Duodenal mucosa (tissue), 2 donors: ENCODE measurements around the gene CBFA2T2.

Source experiments
- H3K27ac ChIP-seq: one replicate; pipeline ENCODE4 v1.7.0; 2013; ENCODE audit warnings: low read depth, low read length
- H3K27me3 ChIP-seq, 2 donors: one replicate each; pipeline ENCODE4 v1.7.0; 2013; ENCODE audit warnings: low read length in 2 of 2, control low read depth in 1 of 2; ENCODE audit not compliant: insufficient read depth in 2 of 2, control insufficient read depth in 1 of 2
- H3K36me3 ChIP-seq, 2 donors: one replicate each; pipeline ENCODE4 v1.7.0; 2013; ENCODE audit warnings: low read length in 2 of 2, control low read depth in 1 of 2; ENCODE audit not compliant: insufficient read depth in 2 of 2, control insufficient read depth in 1 of 2
- H3K4me1 ChIP-seq, 2 donors: one replicate each; pipeline ENCODE4 v1.7.0; 2013; ENCODE audit warnings: low read length in 2 of 2, control low read depth in 1 of 2; ENCODE audit not compliant: insufficient read depth in 2 of 2, control insufficient read depth in 1 of 2
- H3K4me3 ChIP-seq, 2 donors: one replicate each; pipeline ENCODE4 v1.7.0; 2013; ENCODE audit warnings: low read length in 2 of 2, low read depth in 1 of 2
- H3K9ac ChIP-seq, 2 donors: one replicate each; pipeline ENCODE4 v1.7.0; 2013; ENCODE audit warnings: low read length in 2 of 2, low read depth in 1 of 2
- H3K9me3 ChIP-seq, 2 donors: one replicate each; pipeline ENCODE4 v1.7.0; 2013; ENCODE audit warnings: low read length in 2 of 2, control low read depth in 1 of 2; ENCODE audit not compliant: control insufficient read depth in 1 of 2

CBFA2T2 gene

DNA sequence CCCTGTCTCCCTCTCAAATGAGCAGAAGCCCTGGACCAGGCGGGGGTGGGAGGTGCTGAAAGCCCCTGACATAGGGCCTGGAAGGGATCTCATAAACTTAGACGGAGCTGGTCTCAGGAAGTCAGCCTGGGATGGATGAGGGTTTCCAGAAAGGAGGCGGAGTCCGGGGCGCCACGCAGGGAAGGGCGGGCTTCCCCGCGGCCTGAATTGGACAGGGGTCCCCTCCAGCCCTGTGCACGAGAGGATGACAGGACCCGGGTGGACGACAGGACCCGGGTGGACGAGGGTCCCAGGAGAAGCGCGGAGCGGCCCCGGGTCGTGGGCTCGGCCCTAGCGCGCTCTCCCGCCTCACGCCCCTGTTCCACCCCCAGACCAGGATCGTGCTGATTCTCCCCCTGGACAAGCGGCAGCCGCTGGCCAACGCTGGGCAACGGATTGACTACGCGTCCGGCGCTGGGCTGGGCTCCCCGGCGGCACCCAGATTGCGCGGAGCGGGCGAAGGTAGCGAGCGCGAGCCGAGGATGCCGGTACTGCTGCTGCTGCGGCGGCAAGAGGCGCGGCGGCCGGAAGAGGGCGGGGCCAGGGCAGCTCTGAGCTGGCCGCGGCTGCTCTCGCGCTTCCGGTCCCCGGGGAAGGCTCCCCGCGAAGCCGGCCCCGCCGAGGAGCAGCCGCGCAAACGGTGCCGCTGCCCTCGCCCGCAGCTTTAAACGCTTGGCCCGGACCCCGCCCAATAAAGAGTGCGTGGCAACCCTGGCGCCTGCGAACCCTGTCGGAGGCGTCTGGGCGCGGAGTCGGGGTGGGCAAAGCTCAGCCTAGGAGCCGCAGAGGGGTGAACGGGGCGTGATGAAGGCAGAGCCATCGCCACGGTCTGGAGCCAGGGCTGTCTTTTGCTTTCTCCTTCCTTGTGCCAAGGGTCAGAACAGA lies 173.5 kb downstream of the CBFA2T2 start:
- Histone ChIP-seq H3K9ac (peak overlapping the region; percentile 78 to 97), H3K27me3 (no peaks in the 10 kb centered on the region), H3K4me1 (peaks cover 26 to 45% of the 10 kb centered on the region in 2 donors), H3K9me3 (no peaks in the 10 kb centered on the region), H3K36me3 (peaks cover 0 to 18% of the 10 kb centered on the region in 2 donors), H3K4me3 (peak overlapping the region; percentile 84), H3K27ac (peak overlapping the region; percentile 82)

DNA sequence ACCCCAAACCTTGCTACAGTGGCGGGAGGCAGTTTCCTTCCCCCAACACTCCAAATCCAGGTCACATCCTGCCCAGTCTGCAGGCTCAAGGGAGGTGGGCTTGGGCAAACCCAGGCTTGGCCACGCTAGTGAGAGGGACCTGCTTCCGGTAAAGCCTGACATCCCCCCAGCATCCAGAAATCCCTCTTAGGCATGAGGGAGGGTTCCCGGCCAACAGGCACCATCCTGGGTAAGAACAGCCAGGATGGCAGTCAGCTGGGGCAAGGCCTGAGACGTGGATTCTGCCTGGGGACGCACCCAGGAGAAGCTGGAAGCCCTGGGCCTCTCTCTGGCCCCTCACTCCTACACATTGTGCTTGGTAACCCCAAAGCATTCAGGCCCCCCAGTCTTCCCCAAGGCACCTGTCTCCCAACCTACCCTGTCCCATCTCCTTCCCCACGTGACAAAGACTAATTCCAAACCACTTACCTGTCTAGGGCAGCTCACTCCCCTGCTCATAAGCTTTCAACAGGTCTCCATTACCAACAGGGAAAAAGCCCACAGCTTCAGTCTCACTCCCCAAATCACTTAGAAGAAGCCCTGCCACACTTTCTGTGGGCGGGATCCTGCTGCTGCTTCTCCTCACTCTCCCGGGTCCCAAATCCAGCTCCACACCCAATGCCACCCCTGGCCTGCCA lies 174.3 kb downstream of the CBFA2T2 start:
- Histone ChIP-seq H3K9ac (peak overlapping the region; percentile 78 to 97), H3K36me3 (peaks cover 8 to 19% of the 10 kb centered on the region in 2 donors)

DNA sequence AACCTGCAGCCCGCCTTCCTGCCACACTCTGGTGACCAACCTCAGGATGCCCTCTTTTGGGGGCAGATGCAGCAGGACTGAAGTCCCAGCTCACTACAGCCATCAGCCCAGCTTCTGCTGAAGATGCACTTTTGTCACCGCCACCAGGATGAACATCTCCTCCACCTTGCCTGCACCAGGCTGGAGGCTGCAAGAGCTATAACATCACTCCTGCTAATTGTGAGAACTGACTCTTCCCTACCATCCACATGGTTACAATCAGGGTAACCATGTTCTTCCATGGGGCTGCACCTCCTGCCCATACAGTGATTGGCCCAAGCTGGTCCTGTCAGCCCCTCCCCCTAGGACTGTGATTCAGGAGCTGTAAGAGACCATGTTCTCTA lies 174.9 kb downstream of the CBFA2T2 start:
- Histone ChIP-seq H3K9me3 (no peaks in the 10 kb centered on the region), H3K27me3 (no peaks in the 10 kb centered on the region), H3K4me3 (no peak overlapping the region), H3K36me3 (peaks cover 9 to 15% of the 10 kb centered on the region in 2 donors), H3K9ac (no peak overlapping the region), H3K4me1 (peaks cover 26 to 48% of the 10 kb centered on the region in 2 donors), H3K27ac (no peak overlapping the region)

More for the DNA sequence above, 174.3 kb downstream of the CBFA2T2 start:
- Histone ChIP-seq H3K27ac (peak overlapping the region; percentile 82), H3K27me3 (no peaks in the 10 kb centered on the region), H3K4me1 (peaks cover 26 to 48% of the 10 kb centered on the region in 2 donors), H3K9me3 (no peaks in the 10 kb centered on the region), H3K4me3 (peak overlapping the region; percentile 84)

DNA sequence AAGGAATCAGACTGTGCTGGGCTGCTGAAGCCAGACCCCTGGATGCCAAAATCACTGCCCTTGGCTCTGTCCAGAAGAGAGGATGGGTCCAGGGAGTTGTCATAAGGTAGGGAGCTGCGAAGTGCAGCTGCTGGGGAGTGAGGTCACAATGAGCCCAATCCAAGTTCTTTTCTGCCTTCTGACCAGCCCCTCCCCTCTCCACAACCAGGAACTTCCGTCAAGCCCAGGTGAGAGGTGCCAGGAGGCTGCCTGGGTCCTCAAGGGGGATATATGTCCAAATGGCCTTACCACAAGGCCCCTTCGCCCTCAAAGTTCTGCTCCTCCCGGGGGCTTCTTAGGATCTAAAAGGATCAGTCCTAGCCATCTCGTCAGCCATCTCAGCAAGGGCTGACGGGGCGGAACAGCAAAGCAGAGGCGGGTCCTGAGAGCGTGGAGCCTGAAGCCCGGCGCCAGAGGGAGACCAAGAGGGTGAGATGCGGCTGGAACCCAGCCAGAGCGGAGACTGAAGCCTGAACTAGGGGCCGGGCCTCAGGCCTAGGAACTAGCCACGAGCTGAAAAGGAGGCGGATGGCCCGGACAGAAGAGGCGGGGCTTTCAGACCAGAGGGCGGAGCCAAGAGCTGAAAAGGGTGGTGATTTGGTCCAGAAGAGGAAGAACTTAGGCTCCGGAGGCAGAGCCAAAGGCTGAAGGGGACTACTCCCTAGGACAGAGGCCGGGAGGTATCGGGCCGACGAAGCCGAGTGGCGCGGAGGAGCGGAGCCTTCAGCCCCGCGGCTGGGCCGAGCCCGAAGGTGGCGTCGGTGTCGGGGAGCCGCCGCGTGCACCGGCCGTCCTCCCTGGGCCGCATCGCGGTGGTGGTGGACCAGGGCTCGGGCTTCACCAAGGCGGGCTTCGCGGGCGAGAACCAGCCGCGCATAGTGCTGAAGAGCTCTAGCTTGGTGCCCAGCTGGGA lies 176.7 kb downstream of the CBFA2T2 start, which contains the start of gene ACTL10:
TSS of gene ACTL10 (plus strand) at position 651 of the 952 bp plus-strand sequence. CDS start 555 bp downstream, outside the sequence.
- peak within 1 kb of the TSS; percentile 41 to 60 for H3K9ac ChIP-seq
- peak within 1 kb of the TSS; percentile 58 to 78 for H3K4me3 ChIP-seq
- no peaks in the 10 kb centered on the region for H3K27me3 ChIP-seq
- H3K27ac ChIP-seq = peak within 1 kb of the TSS; percentile 83
- no peaks in the 10 kb centered on the region for H3K9me3 ChIP-seq
- peaks cover 9 to 26% of the 10 kb centered on the region in 2 donors for H3K36me3 ChIP-seq
- H3K4me1 ChIP-seq = peaks cover 26 to 50% of the 10 kb centered on the region in 2 donors

DNA sequence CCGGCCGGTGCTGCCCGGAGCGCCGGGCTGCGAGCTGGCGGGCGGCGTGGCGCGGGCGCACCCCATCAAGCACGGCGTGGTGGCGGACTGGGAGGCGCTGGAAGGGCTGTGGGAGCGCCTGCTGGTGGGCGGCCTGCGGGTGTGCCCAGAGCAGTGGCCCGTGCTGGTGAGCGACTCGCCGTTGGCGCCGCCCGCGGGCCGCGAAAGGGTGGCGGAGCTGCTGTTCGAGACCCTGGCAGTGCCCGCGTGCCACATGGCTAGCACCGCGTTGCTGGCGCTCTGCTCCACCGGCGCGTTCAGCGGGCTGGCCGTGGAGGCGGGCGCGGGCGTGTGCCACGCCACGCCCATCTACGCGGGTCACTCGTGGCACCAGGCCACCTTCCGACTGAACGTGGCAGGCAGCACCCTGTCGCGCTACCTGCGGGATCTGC lies 177.4 kb downstream of the CBFA2T2 start:
- peak overlapping the region; percentile 83 for H3K27ac ChIP-seq
- peak overlapping the region; percentile 24 to 60 for H3K9ac ChIP-seq
- no peaks in the 10 kb centered on the region for H3K9me3 ChIP-seq
- peaks cover 26 to 52% of the 10 kb centered on the region in 2 donors for H3K4me1 ChIP-seq
- H3K36me3 ChIP-seq = peaks cover 9 to 31% of the 10 kb centered on the region in 2 donors
- H3K4me3 ChIP-seq = peak overlapping the region; percentile 58 to 78
- no peaks in the 10 kb centered on the region for H3K27me3 ChIP-seq

DNA sequence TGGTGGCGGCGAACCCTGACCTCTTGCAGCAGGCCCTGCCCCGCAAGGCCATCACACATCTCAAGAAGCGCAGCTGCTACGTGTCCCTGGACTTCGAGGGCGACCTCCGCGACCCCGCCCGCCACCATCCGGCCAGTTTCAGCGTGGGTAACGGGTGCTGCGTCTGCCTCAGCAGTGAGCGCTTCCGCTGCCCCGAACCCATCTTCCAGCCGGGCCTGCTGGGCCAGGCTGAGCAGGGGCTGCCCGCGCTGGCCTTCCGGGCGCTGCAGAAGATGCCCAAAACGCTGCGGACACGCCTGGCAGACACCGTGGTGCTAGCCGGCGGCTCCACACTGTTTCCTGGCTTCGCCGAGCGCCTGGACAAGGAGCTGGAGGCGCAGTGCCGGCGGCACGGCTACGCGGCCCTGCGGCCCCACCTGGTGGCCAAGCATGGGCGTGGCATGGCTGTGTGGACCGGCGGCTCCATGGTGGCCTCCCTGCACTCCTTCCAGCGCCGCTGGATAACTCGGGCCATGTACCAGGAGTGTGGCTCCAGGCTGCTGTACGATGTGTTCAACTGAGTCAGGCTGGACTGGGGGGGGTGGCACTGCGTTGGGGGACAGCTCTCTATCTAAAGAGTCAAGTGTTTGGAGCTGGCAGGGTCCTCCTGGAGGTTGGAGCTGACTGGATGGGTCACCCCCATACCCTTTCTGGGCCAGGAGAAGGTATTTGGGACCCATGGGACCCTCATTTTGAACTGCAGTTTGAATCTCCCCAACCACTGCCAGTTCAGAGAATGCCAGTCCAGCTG lies 178.0 kb downstream of the CBFA2T2 start:
- Histone ChIP-seq H3K9ac (peak overlapping the region; percentile 26 to 60), H3K27ac (peak overlapping the region; percentile 41), H3K36me3 (peaks cover 9 to 31% of the 10 kb centered on the region in 2 donors), H3K9me3 (no peaks in the 10 kb centered on the region), H3K4me1 (peaks cover 25 to 52% of the 10 kb centered on the region in 2 donors), H3K27me3 (no peaks in the 10 kb centered on the region), H3K4me3 (peak overlapping the region; percentile 58 to 78)

DNA sequence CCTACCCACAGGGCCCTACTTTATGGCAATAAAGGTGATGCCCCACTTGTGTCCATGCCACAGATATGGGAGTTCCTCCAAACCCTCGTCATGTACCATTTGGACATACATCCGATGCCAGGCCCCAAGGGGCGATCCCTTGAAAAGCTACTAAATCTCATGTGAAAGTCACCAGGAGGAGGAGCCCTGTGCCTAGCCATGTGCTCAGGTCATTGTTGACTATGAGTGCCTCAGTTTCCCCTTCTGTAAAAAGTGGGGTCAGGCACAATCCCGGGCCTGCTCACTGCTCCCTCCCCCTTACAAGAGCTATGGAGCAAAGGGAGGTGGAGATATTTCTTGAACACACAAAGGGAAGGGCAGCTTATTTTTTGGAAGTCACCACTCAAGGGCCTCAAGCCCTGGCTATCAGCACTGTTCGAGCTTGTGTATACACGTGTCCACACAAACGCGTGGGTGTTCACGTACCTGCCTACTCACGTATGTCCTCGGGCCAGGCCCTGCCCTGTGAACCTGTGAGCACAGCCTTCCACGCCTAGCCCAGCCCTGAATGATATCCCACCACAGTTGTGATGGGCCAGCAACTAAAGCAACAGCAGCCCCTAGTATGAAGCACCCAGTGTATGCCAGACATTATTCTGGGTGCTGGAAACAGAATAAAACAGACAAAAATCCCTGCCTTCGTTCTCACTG lies 178.7 kb downstream of the CBFA2T2 start:
- Histone ChIP-seq H3K4me1 (peaks cover 29 to 54% of the 10 kb centered on the region in 2 donors), H3K36me3 (peaks cover 9 to 31% of the 10 kb centered on the region in 2 donors), H3K9me3 (no peaks in the 10 kb centered on the region), H3K4me3 (no peak overlapping the region), H3K9ac (peak overlapping the region; percentile 26 to 60), H3K27me3 (no peaks in the 10 kb centered on the region), H3K27ac (no peak overlapping the region)

DNA sequence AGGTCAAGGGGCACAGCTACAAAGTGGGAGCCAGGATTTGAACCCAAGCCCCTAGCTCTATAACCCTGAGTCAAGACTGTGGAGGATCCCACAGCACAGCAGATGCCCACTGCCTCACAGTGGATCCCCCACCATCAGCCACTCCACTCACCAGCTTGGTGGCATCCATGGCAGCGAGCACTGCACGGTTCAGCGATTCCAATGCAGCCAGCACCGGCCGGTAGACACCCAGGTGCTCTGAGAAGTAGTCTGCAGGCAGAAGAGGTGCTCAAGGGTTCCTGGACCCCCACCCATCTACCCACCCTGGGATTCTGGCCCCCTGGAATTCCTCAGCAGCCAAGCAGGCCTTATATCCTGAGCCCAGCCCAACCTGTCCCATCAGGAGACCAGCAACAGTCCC lies 179.3 kb downstream of the CBFA2T2 start:
- peaks cover 27 to 53% of the 10 kb centered on the region in 2 donors for H3K4me1 ChIP-seq
- peaks cover 9 to 31% of the 10 kb centered on the region in 2 donors for H3K36me3 ChIP-seq
- H3K9me3 ChIP-seq = no peaks in the 10 kb centered on the region
- H3K9ac ChIP-seq = no peak overlapping the region
- no peaks in the 10 kb centered on the region for H3K27me3 ChIP-seq
- no peak overlapping the region for H3K27ac ChIP-seq
- H3K4me3 ChIP-seq = no peak overlapping the region
